GM21576 (cell line): ENCODE measurements around the gene RSPRY1.

ENCODE experiments used
- ATAC-seq: cut with Tn5 transposase; IDR thresholded peaks from one replicate; pipeline ENCODE4 v1.9.1; 2021; ENCODE audit warnings: mild to moderate bottlenecking, moderate library complexity; ENCODE audit not compliant: unreplicated experiment

Gene RSPRY1

DNA sequence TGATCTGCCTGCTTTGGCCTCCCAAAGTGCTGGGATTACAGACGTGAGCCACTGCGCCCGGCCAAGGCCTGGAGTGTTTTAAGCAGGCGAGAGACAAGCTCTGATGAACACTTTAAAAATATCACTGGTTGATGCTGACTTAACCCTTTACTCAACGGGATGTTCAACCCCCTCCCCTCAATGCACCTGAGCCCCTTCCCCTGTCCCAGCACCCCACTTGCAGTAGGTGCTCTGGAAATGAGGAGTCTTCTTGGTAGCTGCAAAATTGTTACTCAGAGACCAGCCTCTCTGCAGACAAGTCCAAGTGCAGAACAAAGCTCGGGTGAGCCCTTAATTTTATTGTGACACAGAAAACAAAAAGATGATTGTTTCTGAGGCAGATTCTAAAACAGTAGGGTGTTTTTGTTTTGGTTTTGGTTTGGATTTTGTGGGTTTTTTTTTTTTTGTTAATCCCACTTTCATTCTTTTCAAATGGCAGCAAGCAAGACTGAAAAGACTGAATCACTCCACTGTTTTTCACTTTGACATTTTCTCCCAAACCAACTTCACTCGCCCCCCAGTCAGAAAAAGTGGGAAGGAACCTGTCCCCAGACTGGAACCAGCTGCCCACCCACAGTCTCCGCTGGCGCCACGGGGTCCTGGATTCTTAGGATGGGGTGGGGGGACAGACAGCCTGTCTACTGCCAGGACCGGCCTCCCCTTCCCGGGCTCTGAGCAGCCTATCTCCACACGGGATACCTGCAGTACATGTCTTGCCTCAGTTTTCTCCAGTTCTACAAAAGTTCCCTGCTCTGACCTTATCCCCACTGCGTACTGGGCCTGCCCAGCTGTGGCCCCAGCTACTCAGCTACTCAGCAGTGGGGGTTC is 103.5 kb downstream of the RSPRY1 start:
- no peak for ATAC-seq
